Bronchus fibroblast of lung (primary cell): ENCODE data around the gene CFAP20. TPM values are rescaled to one million over a fixed set of nuclear protein-coding genes. Genes with fewer than 3 reads are reported as not detected.

ENCODE experiments used
- total RNA-seq: library from RNA; depleted of rRNA; stranded (reverse); fragments of >200 nt; gene quantifications from 2 replicates; pipeline ENCODE4 v1.2.3, GENCODE V29; 2015

Gene CFAP20
- 47.6 and 47.9 TPM in 2 replicates for total RNA-seq

GRCh38 chr16:58129097-58129936, at the start of gene CFAP20:
Gene CFAP20, minus strand, starts transcription at chr16:58129381. Its CDS starts 266 bp downstream, at chr16:58129115.

Other genes with a start within 250 kb of the CFAP20 start
- not detected in 2 replicates for gene CNGB1, start 158.3 kb downstream of the CFAP20 start, total RNA-seq
- gene ZNF319, start 128.7 kb downstream of the CFAP20 start, total RNA-seq = 3.1 and 4.9 TPM in 2 replicates
- 20.2 and 28.1 TPM in 2 replicates for gene USB1, start 128.0 kb downstream of the CFAP20 start, total RNA-seq
- gene MMP15, start 103.6 kb downstream of the CFAP20 start, total RNA-seq = 2.2 TPM in 2 replicates
- gene CSNK2A2, start 68.7 kb upstream of the CFAP20 start, total RNA-seq = 17.2 and 18.2 TPM in 2 replicates
- not detected in 2 replicates for gene PRSS54, start 165.6 kb upstream of the CFAP20 start, total RNA-seq